ENCODE results near the gene PEX10.

PEX10 gene

GRCh38 chr1:2422523-2422922 lies 10.2 kb upstream of the PEX10 start:
- DNase-seq (ENCODE audit: low read depth): no peak

DNA sequence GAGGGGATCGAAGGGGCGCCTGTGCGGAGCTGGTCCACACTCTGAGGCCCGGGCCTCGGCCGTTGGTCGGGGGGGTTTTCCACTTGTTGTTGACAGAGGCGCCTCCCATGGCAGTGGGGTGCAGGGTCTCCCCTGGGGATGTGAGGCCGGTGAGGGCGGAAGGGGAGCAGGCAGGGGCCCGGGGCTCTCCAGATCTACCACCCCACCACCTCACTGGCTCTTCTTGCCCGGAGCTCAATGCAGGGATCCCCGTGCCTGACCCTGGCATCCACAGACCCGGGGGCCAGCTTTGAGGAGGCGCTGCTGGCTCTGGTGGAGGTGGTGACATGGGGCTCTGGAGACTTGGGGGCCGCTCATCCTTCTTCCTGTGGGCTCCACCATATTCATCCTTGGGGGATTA lies 7.1 kb upstream of the PEX10 start:
- no peak for DNase-seq (ENCODE audit: low read depth)

DNA sequence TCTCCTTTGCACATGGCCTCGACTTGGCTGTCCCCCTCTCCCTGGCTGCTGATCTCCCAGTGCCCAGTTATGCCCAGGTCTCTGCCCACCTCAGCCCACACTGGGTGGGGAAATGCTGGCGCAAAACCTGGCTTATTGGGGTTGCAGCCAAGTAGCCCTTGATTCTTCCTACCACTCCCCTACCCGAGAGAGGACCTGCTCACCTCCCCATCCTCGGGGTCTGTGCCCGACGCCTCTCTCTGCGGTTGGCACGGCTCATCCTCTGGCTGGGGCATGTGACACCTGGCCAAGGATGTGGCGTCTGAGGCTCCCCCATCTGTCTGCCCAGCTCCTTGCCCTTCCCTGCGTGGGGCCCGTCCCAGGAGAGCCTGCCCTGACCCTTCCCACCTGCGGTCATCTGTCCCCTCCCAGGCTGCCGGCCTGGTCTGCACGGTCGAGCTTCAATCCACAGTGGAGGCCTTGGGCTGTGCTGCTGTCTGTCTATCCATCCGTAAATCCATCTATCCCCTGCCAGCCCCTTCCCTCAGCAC lies 6.5 kb upstream of the PEX10 start:
- no peak for DNase-seq (ENCODE audit: low read depth)

DNA sequence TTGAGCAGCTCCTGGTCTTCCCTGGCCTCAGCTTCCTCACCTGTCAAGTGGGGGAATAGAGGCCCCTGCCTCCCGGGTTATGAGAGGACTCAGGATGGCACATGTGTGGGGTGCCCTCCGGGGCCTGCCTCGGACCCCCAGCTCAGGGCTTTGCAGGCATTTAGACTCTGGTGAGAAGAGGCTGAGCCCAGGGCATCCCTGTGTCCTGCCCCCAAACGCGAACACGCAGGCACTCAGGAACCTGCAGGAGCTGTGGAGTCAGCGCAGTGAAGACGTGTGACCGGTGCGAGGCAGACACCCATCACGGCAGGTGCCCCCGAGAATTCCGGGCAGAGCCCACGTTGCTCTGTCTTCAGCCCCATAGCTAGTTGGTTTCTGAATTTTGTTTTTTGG lies 5.5 kb upstream of the PEX10 start:
- DNase-seq (ENCODE audit: low read depth): no peak

DNA sequence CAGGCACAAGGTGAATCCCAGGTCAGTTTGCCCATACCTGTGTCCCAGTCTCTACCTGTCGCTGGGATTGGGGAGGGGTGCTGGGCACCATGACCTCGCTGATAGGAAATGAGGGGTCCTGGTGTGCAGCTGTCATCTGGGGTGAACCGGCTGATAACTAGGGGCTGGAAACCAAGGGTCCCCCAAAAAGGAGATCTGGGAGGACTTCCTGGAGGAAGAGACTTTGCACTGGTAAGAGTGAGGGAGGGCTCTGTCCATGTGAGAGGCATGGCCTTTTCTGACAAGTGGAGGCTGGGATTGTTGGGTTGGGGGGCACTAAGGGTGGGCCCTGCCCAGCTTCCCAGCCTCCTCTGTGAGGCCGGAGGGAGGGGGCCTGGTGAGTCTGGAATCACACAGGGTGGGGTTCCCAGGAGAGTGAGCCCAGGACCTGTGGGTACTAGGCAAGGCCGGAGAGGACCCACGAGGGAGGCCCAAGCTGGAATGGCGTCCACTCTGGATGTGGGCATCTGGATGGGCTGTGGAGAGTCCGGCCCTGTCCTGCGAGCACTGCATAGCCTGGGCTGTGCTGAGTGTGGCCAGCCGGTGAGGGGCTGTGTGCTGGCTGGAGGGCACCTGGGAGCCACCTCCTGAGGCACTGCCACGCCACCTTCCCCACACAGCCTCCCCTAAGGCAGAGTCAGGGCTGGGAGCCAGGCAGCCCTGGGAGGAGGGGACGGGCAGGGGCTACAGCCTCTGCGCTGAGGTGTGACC lies 4.9 kb upstream of the PEX10 start:
- DNase-seq (ENCODE audit: low read depth): no peak

DNA sequence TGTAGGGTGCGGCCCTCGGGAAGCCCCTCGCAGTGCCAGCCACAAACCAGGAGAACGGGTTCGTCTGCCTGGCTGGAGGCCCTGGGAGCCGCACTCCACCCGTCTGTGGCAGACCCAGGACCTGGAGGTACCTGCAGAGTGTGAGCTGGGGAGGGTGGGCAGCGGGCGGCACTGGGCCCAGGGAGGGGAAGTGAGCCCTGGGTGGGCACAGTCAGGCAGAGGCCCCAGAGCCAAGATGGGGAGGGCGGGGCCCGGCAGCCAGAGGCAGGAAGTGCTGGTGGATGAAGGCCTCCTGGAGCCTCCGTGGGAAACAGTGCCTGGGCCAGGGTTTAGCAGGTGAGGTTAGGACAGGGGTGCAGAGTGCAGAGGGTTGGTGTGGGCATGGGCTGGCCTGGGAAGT lies 4.0 kb upstream of the PEX10 start:
- DNase-seq (ENCODE audit: low read depth): no peak

GRCh38 chr1:2415801-2416208 lies 3.4 kb upstream of the PEX10 start:
- DNase-seq (ENCODE audit: low read depth): peak; percentile 28

GRCh38 chr1:2415337-2415736 lies 3.0 kb upstream of the PEX10 start:
- no peak for DNase-seq (ENCODE audit: low read depth)

DNA sequence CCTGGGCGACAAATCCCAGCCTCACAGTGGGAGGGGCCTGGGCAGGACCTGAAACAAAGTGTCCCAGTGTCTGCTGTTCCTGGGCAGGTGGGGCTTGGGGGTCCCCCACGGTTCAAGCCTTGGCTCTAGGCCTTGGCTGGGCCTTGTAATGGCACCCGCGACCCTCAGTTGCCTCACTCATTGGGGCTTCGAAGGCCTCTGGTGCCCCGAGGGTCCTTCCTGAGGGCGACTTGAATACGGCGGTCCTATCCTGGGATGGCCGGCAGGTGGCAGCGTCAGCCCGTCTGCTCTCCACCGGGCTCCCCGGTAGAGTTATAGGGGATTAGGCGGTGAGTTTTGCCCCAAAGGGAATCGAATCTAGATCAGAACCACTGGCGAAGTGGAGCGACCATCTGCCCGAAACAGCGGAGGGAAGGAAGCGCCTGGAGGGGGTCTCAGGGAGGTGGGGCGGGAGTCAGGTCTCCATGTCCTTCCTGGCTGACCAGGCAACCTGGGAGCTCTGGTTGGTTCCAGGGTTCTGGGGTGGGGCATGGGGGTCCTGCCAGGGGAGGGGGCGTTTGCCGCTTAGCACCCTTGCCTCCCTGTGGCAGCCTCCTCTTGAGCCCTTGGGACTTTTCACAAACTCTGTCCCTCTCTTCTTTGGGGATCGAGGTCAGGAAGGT lies 2.1 kb upstream of the PEX10 start:
- peak; percentile 62 for DNase-seq (ENCODE audit: low read depth)

- no peak for DNase-seq (ENCODE audit: low read depth)
Observed at GRCh38 chr1:2413495-2414296, 1.3 kb upstream of the PEX10 start.

GRCh38 chr1:2412773-2413494 lies 570 bp upstream of the PEX10 start:
- no peak for DNase-seq (ENCODE audit: low read depth)

DNA sequence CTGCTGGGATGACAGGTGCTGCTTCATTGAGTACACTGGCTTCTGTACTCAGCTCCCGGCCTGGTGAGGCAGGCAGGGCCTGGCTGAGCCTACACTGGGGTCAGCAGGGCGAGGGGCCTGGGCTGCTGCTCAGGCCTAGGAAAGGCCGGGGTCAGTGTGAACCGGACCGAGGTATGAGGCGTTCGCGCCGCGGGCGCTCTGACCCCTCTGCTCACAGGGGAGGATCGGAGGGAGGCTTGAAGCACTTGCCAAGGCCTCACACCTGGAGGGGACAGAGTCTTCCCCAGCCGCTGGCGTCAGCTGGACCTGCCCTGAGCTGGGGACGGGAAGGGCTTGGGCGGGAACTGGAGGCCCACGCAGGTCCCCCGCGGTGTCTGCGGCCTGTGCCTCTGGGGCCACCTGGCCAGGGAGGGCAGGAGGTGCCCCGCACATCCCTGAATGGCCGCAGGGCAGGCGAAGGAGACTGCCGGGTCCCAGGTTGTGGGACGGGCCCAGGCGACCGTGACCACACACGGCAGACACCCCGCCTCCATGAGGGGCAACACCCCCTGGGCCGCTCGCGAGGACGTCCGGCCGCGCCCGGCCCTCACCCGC lies 466 bp downstream of the PEX10 start:
- DNase-seq (ENCODE audit: low read depth): no peak

DNA sequence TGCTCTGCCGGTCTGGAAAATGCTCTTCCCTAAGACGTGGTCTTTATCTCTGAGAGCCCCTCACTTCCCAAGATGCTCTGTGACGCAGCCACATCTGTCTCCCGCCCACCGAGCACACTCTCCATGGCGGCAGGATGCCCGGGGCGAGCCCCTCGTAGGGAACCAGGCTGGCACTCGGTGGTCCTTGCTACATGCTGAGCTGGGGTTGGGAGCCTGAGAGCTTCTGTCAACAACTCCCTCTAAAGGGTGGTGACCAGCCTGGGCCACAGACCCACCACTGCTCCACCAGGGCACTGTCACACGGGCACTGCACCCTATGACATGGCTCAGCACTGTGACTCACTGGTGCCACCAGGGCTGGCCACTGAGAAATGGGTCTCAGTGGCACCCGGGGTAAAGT lies 2.6 kb downstream of the PEX10 start:
- no peak for DNase-seq (ENCODE audit: low read depth)

DNA sequence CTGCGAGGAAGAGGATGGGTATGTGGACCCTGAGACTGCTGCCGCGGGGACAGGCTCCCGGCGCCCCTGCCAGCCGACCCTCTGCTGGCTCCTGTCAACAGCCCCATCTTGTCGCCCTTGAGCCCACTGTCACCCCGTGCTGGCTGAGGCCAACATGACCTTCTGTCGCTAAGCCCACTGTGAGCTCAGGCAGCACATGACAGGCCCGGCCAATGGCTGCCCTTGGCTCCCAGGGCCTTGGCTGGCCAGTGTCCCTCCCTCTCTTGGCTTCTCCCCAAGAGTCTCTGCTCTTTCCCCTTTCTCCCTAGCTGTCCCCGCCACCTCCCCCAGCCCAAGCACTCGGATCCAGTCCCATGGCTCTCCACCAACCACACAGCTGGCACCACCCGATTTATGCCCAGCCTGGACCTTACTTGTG lies 3.5 kb downstream of the PEX10 start:
- DNase-seq (ENCODE audit: low read depth): no peak

GRCh38 chr1:2408456-2408855 lies 3.9 kb downstream of the PEX10 start:
- DNase-seq (ENCODE audit: low read depth): no peak

- DNase-seq (ENCODE audit: low read depth): no peak
Observed at GRCh38 chr1:2407991-2408275, 4.4 kb downstream of the PEX10 start.

- no peak for DNase-seq (ENCODE audit: low read depth)
Observed at GRCh38 chr1:2407166-2407990, 5.0 kb downstream of the PEX10 start.

DNA sequence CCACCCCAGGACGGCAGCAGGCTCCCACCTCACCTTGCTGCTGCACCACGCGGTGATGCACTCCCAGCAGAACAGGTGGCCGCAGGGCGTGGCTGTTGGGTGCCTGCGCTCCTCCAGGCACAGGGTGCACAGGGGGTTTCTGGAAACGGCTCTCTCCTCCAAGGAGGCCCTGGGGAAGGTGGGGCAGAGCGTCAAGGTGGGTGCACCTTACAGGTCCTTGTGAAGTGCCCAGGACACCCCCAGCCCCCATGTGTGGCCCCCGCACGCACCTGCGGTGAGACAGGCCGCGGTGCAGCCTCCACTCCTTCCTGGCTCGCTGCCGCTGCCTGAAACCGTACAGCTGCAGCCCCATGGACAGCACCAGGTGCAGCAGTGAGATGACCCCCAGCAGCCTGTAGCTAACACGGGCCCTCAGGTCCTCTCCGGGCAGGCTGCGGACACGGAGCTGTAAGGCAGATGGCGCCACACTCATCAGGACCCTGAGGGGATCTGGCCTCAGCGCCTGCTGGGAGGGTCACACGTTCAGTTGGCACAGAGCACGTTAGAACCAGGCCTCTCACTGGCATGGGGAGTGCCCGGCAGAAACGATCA lies 5.8 kb downstream of the PEX10 start:
- no peak for DNase-seq (ENCODE audit: low read depth)

DNA sequence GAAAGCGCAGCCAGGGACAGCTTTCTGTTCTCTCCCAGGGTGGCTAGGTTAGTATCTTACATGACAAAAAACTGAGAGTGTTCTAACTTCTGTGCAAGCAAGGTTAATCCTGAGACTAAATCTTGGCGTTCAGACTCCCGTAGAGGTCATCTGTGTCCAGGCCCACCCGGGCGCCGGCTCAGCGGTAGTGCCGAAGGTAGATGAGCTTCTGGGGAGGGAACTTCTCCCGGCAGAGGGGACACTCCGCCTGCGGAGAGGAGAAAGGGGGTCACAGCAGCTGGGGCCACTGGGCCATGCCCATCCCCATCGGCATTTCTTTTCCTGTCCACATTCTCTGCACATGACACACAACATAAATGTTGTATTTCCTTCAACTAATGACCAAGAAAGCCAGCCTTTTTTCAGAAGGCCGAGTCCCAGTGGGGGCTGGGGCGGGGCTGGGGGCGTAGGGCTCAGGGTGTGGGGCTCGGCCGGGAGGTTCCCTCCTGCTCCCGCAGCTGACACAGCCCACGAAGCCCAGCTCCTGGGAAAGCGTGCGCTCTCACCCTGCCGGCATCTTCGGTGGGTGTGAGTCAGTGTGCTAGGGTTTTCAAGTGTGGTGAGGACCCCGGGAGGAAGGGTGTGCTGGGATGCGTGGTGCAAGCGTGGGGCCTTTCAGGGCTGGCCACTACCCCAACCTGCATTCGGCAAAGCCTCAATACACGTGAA lies 6.6 kb downstream of the PEX10 start:
- no peak for DNase-seq (ENCODE audit: low read depth)

GRCh38 chr1:2404890-2405511 lies 7.4 kb downstream of the PEX10 start:
- DNase-seq (ENCODE audit: low read depth): no peak
